GM19397 (cell line): Measurements from ENCODE around the gene ANOS1.

Experiments used
- ATAC-seq: cut with Tn5 transposase; IDR thresholded peaks from one replicate; pipeline ENCODE4 v1.9.1; 2021; ENCODE audit warnings: mild to moderate bottlenecking, moderate library complexity; ENCODE audit not compliant: unreplicated experiment

Gene ANOS1

DNA sequence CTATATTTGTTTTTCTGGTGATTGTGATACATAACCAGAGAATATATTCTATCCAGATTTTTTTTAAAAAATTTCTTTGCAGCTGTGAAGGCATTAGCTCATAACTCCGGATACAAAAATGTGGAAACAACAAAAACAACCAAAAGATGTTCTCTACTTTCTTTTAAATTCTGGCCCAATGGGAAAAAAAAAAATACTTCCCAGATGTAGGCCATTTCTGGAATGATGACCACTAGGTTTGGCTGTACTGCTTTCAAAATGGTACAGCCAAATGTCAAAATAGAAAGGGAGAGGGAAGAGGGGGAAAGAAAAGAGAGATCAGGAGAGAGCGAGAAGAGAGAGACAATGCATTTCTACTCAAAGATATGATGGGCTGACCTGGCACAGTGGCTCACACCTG, 14.6 kb downstream of the ANOS1 start:
- no peak for ATAC-seq

DNA sequence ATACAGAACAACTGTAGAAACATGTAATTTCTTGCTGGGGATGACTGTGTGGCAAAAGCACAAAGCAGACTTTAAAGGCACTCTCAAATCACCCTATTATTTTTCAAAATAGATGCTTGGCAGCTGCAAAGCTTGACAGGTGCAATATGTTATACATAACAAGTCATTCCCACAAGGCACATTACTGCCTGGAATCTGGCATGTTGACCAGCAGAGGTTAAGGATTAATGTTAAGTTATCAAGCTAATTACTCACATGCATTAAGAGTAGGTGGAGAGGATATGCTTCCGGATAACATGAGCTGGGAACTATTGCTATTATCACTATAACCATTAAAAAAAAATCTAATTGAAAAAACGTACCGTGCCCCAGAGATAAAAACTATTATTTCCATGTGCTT, 17.8 kb downstream of the ANOS1 start:
- no peak for ATAC-seq

DNA sequence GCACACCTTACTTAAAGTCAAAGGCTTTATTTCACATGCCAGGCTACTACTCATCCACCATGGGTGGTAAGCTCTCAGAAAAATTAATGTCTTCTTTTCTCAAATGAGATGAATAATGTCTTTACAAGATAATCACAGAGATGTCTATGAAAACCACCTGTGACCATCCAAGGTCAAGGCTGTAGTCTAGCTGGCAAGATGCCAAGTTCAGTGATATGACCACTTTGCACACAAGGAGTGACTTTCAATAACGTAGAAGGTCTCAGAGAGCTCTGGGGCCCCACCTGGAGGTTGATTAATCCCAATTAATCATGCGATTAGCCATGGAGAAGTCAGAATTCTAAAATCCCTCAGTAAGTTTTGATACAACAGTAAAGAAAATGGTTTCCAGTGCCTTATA, 20.5 kb downstream of the ANOS1 start:
- no peak for ATAC-seq

DNA sequence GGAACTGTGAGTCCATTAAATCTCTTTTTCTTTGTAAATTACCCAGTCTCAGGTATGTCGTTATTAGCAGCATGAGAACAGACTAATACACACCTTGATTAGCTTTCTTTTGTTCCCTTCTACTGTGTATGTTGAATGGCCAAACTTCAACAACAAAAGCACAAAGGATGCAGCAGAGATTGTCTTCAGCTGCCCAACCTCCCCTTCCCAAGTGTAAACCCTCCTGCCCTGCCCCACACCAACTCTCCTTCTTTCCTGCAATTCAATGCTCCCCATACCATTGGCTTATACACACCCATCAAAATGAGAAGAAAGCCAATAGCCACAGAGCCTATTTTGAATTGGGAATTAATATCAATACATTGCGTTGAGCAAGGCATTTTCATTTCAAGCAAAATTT, 27.8 kb downstream of the ANOS1 start:
- ATAC-seq = no peak

DNA sequence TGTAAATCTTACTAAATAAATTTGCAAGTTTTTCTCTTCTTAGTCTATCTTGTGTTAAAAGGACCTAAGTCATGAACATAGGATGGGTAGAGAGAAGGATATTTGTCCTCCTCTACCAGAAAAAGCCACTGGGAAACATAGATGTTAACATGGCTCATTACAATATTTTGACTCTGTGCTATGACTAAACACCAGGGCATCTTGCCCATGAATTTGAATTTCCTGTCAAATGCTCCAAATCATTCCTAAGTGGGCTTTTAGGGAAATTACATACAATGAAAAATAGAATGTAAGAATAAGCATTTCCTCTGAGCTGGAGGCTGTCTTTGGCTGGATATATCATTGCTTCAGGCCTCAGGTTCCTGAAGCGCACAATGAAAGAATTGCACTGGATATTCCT, 39.1 kb downstream of the ANOS1 start:
- ATAC-seq = no peak

- no peak for ATAC-seq
Observed at GRCh38 chrX:8689473-8689872, 42.5 kb downstream of the ANOS1 start.

DNA sequence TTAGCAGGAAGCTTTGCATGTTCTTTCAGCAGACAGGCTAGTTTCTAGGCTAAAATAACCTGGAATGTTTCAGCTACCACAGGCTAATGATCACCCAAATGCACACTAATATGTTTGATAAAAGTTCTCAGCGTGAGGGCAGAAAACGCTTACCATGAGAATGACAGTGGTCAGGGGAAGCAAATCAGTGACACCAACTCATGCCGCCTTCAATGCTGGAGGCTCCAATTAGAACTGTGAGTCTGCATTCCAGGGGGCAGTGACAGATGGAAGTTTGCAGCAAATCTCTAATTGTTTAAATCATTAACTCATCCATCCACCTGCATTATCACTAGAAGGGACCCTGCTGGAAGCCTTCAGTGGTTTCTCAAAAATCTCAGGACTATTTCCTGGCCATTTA, 43.2 kb downstream of the ANOS1 start:
- no peak for ATAC-seq

GRCh38 chrX:8684201-8684965, 47.6 kb downstream of the ANOS1 start:
- no peak for ATAC-seq

DNA sequence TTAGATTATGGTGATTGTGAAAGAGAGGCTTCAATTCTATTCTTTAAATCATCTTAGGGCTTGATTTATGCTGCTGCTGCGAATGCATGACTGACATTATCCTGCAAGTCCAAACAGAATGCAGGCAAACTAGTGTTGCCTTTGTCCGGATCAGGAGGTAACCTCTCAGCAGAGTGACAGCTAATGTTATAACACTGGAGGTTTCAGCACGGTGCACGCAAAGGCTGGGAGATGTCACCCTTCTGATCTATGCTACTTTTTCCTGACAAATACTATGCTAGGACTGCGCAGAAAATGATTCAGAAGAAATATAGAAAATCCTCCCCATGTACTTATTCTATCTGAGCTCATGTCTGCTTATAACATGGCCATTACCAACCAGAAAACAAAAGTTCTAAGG, 48.2 kb downstream of the ANOS1 start:
- ATAC-seq = no peak

DNA sequence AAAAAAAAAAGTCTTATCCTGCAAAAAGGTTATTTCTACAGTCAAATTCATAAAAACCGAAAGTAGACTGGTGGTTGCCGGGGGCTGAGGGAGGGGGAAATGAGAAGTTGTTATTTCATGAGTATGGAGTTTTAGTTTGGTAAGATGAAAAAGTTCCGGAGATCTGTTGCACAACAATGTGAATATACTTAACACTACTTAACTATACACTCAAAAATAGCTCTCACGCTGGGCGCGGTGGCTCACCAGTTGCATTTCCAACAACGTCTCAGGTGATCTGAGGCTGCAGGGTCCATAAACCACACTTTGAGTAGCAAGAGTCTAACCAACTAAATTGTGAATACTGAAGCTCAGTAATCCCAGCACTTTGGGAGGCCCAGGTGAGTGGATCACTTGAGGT, 52.4 kb downstream of the ANOS1 start:
- ATAC-seq = no peak

GRCh38 chrX:8675006-8675630, 56.8 kb downstream of the ANOS1 start:
- ATAC-seq = no peak

DNA sequence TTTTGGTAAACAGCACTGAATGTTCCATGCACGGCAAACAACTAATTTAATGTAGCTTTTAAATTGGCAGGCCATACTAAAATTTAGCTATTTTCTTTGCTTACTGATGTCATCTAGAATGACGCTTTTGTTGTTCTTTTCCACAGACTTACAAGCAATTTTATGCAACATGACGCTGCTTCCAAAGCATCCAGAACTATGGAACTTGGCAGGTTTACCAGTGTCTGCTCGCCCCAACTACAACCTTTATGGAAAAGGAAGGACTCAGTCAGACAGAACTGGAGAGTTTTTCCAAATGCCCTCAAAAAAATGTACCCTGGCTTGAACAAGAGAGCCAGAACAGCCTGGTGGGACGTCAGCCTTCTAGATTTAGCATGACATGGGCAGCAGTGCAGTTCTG, 58.7 kb downstream of the ANOS1 start:
- no peak for ATAC-seq

DNA sequence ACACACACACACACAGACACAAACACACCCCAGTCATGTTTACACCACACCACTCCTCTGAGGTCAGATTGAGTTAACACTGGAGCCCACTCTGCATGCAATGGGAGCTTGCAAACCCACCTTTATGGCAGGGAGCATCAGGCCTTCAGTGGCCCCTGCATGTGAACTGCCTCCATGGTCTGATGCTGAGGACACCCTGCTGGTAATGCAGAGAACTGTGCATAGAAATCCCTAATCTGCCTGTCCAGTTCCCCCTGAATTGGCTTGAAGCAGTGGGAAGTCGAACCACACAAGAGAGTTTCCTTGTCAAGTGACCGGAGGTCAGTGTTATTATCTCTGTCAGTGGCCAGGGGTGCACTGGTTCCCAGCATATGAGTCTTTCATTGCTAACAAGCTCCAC, 59.8 kb downstream of the ANOS1 start:
- ATAC-seq = no peak

DNA sequence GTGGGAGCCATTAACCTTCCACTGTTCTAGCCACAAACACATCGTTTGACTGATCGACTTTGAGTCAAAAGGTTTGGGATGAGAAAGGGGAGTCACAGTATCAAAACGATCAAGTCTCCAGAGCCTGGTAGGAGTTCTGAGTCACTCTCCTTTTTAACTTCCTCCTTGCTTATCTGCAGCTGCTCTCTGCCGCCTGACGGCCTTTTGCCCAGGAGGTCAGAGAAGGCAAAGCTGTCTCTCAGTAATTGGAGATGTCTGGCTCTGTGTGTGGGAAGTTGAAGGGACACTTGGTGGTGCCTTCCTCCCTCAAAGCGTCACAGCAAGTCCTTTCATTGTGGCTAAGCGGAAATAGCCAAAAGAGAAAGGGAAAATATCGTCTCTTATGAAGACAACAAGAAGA, 63.1 kb downstream of the ANOS1 start:
- no peak for ATAC-seq

DNA sequence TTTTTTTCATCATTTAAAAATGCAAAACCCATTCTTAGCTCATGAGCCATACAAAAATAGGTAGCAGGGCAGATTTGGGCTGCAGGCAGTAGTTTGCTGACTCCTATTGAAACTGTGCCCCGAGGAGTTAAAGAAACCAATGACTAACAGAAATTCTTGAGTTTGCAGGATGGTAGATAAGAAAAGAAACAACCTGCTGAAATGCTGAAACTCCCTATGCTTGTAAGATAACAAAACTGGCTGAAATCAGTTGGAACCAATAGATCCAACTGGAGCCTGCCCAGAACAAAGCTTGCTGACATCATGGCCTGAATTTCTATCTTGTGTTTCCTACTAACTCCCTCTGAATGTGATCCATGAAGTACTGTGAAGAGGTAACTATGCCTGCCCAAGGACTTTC, 68.6 kb downstream of the ANOS1 start:
- ATAC-seq = no peak

DNA sequence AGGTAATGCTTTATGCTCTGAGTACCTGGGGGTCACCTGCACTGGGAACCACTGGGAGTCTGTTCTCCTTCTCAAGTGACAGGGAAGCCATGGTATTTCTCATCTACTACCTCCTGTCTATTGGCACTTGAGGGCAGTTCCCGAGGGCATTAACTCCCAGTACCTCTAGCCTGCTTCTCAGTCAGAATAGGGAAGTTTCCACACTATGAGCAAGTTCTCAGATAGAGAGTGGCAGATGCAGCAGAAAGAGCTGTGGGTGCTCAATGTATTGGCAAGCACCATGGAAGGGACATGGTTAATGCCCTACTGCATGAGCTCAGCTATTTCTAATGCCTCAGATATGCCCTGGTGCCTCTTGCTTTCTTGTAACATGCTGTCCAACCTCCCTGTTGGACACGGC, 74.1 kb downstream of the ANOS1 start:
- no peak for ATAC-seq

GRCh38 chrX:8653956-8654355, 78.0 kb downstream of the ANOS1 start:
- no peak for ATAC-seq

DNA sequence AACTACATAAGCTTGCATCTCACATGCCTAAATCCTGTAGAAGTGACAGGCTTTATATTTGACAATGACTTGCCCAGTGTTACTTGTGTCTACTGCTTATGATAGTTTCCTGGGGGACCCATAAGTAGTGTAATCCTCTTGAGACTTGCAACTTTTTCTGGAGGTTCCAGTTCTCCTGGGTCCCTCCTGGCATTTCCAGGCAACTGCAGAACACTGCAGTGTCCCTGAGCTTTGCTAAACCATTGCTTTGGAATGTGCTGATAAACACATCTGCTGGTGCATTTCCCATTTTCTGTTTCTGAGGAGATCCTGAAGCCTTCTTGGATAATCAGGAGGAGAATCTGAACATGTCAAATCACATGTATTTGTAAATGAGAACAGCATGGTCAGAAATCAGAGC, 82.0 kb downstream of the ANOS1 start:
- no peak for ATAC-seq

DNA sequence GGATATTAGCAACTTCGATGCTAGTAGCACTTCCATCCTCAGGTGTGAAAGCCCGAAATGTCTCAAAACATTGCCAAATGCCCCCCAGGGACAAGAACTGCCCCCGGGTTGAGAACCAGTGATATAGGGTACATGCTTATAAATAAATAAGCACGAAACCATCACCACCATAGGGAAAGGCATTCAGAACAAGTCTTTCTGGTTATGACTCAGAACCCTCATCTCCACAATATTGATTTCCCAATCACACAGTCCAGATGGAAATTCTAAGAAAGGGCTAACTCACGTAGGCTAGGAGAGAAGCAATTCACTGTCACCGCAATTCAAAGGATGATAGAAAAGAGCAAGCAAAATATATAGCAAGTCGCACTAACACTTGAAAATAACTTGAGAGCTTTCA, 84.8 kb downstream of the ANOS1 start:
- no peak for ATAC-seq

DNA sequence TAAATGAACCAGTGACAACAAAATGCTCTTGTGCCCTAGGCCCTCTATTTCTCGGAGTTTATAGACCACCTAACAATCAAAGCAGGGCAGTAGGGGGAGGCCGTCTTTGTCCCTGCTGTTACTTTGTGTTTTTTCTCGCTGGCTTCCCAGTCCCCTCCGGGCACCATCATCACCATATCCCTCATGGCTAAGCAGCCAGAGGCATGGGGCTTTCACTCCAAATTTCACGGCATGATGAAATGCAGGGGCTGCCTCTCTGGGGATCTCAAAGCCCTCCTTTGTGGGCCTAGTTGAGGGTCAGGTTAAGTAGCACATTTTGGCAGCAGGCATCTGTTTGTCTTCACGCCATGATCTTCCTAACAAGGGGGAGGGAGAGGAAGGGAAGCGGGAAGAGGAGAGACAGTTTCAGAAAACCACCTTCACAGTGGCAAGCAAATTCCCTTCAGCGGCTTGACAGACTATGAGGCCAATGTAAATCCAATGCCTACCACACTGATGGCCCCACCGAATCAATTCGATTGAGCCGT, 91.9 kb downstream of the ANOS1 start:
- ATAC-seq = no peak

GRCh38 chrX:8636497-8636896, 95.4 kb downstream of the ANOS1 start:
- ATAC-seq = no peak

- ATAC-seq = no peak
Observed at GRCh38 chrX:8635812-8636211, 96.1 kb downstream of the ANOS1 start.

DNA sequence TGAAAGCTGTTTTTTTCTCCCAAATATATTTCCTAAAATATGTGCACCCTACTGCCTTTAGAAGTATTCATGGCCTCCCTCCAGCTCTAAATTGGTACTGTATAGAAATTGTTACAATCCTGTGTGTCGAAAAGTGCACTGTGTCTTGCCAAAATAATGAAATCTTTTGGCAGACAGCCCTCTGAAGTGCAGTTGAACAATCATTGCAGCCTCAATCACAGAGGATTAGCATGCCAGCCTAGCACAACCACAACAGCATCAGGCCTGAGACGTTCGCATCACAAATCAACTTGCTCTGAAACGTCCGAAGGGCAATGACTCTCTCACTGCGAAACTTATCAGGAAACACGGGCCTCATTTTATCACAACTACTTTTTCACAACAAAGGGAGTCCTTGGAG, 99.0 kb downstream of the ANOS1 start:
- no peak for ATAC-seq
